ENCODE measurements around the gene ACACB.

DNA sequence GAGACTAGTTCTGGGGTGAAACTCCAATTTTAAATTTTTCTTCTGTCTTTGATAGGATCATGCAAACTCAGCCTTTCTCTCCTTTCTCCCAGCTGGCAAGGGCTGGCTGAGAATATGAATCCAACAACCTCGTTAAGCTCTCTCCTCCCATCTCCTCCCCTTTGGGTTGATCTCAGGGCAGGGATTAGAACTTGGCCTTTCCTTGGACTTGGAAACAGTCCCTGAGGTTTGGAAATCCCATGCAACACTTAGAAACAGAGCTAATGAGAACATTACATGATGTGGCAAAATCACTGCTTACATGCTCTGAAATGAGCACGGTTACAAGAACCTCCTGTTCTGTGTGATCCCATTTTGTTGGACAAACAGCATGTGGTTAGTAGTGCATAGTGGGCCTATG lies 31.6 kb downstream of the ACACB start:
- TF ChIP-seq, protein P1, sequence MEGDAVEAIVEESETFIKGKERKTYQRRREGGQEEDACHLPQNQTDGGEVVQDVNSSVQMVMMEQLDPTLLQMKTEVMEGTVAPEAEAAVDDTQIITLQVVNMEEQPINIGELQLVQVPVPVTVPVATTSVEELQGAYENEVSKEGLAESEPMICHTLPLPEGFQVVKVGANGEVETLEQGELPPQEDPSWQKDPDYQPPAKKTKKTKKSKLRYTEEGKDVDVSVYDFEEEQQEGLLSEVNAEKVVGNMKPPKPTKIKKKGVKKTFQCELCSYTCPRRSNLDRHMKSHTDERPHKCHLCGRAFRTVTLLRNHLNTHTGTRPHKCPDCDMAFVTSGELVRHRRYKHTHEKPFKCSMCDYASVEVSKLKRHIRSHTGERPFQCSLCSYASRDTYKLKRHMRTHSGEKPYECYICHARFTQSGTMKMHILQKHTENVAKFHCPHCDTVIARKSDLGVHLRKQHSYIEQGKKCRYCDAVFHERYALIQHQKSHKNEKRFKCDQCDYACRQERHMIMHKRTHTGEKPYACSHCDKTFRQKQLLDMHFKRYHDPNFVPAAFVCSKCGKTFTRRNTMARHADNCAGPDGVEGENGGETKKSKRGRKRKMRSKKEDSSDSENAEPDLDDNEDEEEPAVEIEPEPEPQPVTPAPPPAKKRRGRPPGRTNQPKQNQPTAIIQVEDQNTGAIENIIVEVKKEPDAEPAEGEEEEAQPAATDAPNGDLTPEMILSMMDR (conservative IDR thresholded peaks at IDR 0.05): no peak
- TF ChIP-seq ZFX (IDR thresholded peaks at IDR 0.05): no peak
